Jurkat, Clone E6-1 (cell line): Measurements from ENCODE around the gene LTB4R2.
"Not testable (repeated sequence)": the region's sequence is repeated elsewhere in the genome, so short reads cannot be mapped to it uniquely, and the experiment has no call there.

ENCODE experiments used
- DNase-seq: peaks from one replicate; pipeline ENCODE4 v3.0.0-alpha.2; 2011; ENCODE audit warnings: low read depth, low spot score
- H3K4me3 ChIP-seq: 2 replicates; pipeline ENCODE4 v1.5.1; 2011; ENCODE audit warnings: mild to moderate bottlenecking, low read length, control low read depth, moderate library complexity

Gene LTB4R2

GRCh38 chr14:24332268-24332993, 22.5 kb downstream of the LTB4R2 start:
- H3K4me3 ChIP-seq: no peak overlapping the region
- DNase-seq: peak; percentile 93

DNA sequence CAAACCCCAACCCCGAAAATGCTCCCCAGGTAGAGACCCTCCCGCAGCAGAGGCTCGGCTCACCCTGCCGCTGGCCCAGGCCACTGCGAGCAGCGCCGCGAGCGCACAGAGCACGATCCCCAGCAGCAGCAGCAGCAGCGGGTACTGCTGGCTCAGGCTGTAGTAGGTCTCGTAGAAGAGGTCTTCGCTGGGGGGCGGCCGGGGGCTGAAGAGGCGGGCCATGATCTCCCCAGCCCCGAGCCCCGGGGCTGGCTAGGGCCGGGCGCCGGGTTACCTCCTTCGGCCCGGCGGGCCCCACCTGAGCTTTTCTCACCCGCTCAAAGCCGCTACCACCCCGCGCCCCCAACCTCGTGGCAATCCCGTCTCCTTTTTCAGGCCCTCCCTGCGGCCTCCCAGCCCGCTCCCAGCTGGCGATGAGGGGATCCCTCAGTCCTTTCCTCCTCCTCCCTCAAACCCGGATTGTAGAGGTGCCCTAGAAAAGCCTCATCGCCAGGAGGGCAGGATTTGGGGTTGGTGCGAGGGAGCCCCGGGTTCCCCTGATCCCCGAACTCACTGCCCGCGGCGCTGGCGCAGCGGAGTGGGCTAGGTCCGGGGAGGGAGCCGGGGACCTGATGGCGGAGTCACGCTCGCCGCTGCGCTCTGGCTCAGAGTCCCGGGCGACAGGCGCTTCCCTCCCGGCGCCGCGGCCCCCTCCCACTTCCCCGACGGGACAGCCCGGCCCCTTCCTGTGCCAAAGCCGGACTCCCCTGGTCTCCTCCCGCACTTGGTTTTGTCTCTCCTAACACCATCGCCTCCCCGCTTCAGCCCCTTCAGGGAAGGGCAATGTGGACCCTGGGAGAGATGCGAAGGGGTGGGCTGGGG, 24.7 kb downstream of the LTB4R2 start, which contains the start of gene ADCY4:
TSS of gene ADCY4 (minus strand) at position 641 of the 861 bp plus-strand sequence. CDS start at position 222, 419 bp downstream.
- peak within 1 kb of the TSS; percentile 33 for H3K4me3 ChIP-seq
- no peak for DNase-seq

DNA sequence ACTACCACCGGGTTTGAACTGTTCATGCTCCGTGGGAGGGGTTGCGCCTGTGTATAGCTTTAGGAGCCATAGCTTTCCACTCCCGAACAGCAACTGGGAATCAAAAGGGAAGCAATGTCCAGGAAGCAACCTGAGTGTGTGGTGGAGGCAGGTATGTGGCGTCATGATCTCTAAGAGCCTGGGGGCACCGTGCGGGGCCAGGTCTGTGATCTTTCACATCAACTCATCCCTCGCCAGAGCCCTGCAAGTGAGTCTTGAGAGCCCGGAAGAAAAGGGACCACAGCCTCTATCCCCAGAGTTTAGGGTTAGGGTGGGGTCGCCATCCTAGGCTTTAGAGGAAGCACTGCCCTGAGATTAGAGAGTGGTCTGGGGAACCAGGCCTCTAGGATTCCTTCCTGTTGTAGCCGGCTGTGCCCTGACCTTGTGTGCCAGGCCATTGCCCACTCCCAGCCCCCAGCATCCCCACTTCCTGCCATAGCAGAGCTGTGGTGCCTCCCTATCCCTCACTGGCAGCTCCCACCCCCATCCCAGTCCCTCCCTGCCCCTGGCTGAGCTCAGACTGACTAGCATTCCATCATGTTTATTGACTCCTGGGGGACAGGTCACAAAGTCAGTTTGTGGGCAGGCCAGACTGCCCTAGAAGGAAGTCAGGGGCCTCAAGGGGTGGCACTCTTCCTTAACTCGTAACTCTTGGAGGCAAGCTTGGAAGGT, 25.7 kb downstream of the LTB4R2 start:
- no peak overlapping the region for H3K4me3 ChIP-seq
- no peak for DNase-seq

DNA sequence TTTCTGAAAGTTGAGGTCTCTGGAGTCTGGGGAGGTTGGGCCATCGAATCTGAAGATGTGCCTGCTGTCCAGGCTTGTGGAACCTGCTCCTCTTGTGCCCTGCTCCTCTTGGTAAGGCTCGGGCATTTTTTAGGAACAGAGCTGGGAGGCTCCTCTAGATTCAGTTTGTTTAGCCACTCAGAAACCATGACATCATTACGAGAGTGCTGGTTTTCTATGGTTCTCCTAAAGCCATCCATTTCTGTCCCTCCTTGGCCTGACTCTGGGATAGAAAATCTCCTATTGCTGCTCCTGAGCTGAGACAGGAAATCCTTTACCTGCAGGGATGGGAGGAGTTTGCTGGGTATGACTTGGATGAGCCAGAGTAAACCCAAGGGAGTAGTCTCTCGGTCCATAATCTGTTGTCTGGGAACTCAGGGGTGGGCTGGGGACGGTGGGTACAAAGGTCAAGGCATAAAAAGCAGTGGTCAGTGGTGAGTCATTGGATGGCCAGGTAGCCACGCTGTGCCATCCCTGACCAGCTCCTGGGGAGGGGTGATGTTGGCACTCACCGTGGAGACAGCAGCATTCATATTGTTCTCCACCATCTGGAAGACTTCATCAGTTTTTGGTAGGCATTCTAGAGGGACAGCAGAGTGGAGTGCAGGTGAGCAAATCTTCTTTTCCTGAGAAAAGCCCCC, 27.3 kb downstream of the LTB4R2 start:
- H3K4me3 ChIP-seq: no peak overlapping the region
- DNase-seq: no peak

GRCh38 chr14:24337824-24338175, 27.9 kb downstream of the LTB4R2 start:
- H3K4me3 ChIP-seq: no peak overlapping the region
- no peak for DNase-seq

DNA sequence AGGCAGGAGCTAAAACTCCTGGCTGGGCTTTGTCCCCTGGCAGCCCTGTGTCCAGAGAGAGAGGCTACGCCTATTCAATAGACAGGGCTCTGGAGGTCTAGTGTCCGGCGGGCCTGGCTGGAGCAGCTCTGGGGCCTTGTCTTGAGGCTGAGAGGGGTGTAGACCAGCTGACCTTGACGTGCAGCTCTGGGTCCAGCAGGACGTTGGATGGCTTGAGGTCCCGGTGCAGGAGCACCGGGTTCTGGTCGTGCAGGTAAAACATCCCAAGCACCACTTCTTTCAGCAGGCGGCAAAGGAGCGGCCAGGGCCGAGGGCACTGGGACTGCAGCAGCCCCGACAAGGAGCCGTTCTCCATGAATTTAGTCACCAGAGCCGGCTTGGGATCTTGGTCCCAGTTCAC, 28.9 kb downstream of the LTB4R2 start:
- no peak for DNase-seq
- no peak overlapping the region for H3K4me3 ChIP-seq

GRCh38 chr14:24339284-24340151, 29.6 kb downstream of the LTB4R2 start, which contains the start of gene RIPK3:
TSS of gene RIPK3 (minus strand) at chr14:24339991. CDS start at chr14:24339826, 165 bp downstream.
- DNase-seq: peak; percentile 29
- peak within 1 kb of the TSS; percentile 55 for H3K4me3 ChIP-seq

GRCh38 chr14:24340606-24341005, 30.7 kb downstream of the LTB4R2 start:
- no peak overlapping the region for H3K4me3 ChIP-seq
- DNase-seq: no peak

- no peak overlapping the region for H3K4me3 ChIP-seq
Observed at GRCh38 chr14:24342889-24343288, 32.9 kb downstream of the LTB4R2 start.

GRCh38 chr14:24343795-24344660, 34.1 kb downstream of the LTB4R2 start:
- DNase-seq: no peak
- no peak overlapping the region for H3K4me3 ChIP-seq

More at GRCh38 chr14:24342889-24343288, 32.9 kb downstream of the LTB4R2 start:
- no peak for DNase-seq

DNA sequence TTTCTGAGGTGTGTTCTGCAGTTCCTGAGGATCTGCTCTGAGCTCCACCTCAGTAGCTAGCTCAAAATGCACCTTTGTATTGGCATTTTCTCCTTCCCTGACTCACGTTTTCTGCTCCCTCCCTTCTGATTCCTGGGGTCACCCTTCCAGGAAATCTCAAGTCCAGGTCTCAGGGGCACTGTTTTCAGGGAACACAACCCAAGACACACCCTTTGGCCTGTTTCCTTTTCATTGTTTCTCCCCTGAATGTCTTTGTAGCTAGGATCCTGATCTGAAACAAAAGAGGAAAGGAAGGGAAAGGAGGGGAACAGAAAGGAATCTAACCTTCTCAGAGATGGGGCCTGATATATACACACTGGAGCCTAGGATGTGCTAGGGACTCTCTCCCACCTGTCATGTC, 37.2 kb downstream of the LTB4R2 start:
- no peak overlapping the region for H3K4me3 ChIP-seq
- no peak for DNase-seq

GRCh38 chr14:24348186-24348585, 38.2 kb downstream of the LTB4R2 start:
- H3K4me3 ChIP-seq: no peak overlapping the region
- no peak for DNase-seq

GRCh38 chr14:24349742-24350141, 39.8 kb downstream of the LTB4R2 start:
- no peak overlapping the region for H3K4me3 ChIP-seq
- no peak for DNase-seq

GRCh38 chr14:24351517-24351916, 41.6 kb downstream of the LTB4R2 start:
- DNase-seq: no peak
- H3K4me3 ChIP-seq: no peak overlapping the region

DNA sequence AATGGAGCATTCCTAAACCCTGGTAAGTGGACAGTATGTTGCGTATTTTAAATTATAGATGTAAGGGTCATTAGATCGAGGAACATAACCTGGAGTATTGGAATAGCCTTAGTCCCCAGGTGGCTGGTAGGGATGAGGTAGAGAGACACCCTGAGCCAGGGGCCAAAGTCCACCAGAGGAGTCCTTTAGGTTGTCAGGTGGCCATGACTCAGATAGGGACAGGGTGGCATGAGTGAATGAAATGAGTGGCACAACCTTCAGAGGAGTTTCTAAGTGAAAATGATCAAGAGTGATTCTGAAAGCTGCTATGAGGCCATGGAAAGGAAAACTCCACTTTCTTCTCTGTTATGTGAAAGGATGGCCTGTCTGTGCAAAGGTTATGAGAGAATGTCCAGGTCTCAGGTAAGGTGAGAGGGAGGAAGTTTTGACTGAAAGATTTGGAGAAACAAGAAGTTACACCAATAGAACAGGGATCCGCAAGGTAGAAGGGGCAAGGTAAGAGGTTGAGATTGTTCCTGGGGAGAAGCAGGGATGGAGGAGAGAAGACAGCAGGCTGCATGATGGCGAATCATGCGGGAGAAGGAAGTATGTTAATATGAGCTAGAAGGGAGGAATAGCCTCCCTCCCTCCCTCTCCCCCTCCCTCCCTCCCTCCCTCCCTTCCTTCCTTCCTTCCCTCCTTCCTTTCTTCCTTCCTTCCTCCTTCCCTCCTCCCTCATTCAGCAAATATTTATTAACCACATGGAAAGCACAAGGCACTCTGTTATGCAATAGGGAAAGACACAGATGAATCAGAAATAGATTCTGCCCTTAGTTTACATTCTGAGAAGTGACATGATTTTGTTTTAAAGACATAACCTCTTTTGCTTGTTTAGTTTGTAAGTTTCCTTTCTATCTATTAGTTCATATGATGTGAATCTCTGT, 43.9 kb downstream of the LTB4R2 start:
- DNase-seq: no peak

GRCh38 chr14:24354482-24354825, 44.5 kb downstream of the LTB4R2 start:
- not testable (repeated sequence) for DNase-seq, H3K4me3 ChIP-seq

More for the DNA sequence above, 43.9 kb downstream of the LTB4R2 start:
- H3K4me3 ChIP-seq: no peak overlapping the region
